ENCODE results near the gene ACIN1.

ACIN1 gene

DNA sequence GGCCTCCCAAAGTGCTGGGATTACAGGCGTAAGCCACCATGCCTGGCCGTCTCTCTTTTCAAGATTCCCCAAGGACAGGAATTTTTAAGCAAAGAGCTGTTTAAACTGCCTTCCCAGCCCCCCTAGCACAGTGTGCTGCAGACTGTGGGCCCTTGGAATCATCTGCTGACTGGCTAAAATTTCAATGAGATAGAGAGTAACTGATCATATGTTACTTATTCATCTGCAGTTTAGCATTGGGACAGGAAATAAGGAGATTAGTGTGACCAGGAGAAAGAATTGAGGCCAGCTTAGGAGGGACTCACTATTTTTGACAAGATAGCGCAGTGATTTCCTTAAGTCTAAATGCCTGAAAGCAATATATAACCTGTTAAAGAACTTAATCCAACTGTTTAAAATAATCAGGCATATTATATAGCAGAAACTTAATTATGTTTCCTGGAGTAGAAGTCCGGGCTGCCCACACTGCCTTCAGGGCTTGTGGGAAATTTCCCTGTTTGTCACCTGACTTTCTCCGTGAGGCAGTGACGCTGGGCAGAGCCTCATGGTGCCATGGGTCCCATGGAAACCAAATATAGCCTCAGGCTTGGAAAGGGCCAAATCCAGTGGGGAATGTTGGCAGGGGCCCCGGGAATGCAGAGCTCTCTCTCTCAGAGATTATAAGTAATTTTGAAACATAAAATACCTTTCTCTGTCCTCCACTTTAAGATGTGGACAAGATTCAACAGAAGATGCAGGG is 46.9 kb upstream of the ACIN1 start:
- H3K79me2 ChIP-seq (ENCODE audit: insufficient read depth, low read depth) = no peaks in the 10 kb centered on the region
- H3K4me1 ChIP-seq (ENCODE audit: low read depth, poor library complexity, severe bottlenecking) = no peaks in the 10 kb centered on the region
- no peak overlapping the region for H3K4me2 ChIP-seq
- H3K9ac ChIP-seq = no peak overlapping the region
- TF ChIP-seq, protein P1, sequence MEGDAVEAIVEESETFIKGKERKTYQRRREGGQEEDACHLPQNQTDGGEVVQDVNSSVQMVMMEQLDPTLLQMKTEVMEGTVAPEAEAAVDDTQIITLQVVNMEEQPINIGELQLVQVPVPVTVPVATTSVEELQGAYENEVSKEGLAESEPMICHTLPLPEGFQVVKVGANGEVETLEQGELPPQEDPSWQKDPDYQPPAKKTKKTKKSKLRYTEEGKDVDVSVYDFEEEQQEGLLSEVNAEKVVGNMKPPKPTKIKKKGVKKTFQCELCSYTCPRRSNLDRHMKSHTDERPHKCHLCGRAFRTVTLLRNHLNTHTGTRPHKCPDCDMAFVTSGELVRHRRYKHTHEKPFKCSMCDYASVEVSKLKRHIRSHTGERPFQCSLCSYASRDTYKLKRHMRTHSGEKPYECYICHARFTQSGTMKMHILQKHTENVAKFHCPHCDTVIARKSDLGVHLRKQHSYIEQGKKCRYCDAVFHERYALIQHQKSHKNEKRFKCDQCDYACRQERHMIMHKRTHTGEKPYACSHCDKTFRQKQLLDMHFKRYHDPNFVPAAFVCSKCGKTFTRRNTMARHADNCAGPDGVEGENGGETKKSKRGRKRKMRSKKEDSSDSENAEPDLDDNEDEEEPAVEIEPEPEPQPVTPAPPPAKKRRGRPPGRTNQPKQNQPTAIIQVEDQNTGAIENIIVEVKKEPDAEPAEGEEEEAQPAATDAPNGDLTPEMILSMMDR (conservative IDR thresholded peaks at IDR 0.05; ENCODE audit: low read depth, low read length) = no peak
- H3K27ac ChIP-seq = no peak overlapping the region
- H2AFZ ChIP-seq (ENCODE audit: low read depth) = no peak overlapping the region
- H3K27me3 ChIP-seq (ENCODE audit: insufficient read depth, low read depth) = no peaks in the 10 kb centered on the region
- H3K36me3 ChIP-seq (ENCODE audit: insufficient read depth) = no peaks in the 10 kb centered on the region
- no peaks in the 10 kb centered on the region for H4K20me1 ChIP-seq (ENCODE audit: insufficient read depth)
- H3K4me3 ChIP-seq (IDR thresholded peaks at IDR 0.05; ENCODE audit: insufficient read depth, low read depth, low read length) = no peak overlapping the region

DNA sequence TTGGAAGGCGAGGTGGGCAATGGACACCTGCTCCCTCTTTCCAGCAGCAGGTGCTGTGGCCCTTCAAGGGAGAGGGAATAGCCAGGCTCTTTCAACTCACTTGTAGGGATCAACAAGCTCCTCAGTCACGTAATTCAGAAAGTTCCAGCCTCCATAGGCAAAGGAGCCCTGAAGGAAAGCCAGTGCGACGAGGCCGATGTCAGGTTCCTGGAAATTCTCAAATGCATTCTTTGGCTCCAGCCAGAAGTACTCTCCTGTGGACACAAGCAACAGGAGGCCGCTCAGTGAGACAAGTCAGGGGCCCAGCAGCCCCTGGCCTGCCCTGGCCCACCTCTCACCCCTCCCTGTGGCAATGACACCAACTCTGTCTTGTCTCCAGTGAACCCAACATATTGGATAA is 45.4 kb upstream of the ACIN1 start:
- H4K20me1 ChIP-seq (ENCODE audit: insufficient read depth) = no peaks in the 10 kb centered on the region
- no peak overlapping the region for H3K4me3 ChIP-seq (IDR thresholded peaks at IDR 0.05; ENCODE audit: insufficient read depth, low read depth, low read length)
- no peaks in the 10 kb centered on the region for H3K4me1 ChIP-seq (ENCODE audit: low read depth, poor library complexity, severe bottlenecking)
- no peaks in the 10 kb centered on the region for H3K79me2 ChIP-seq (ENCODE audit: insufficient read depth, low read depth)
- TF ChIP-seq, protein P1 (conservative IDR thresholded peaks at IDR 0.05; ENCODE audit: low read depth, low read length) = no peak
- no peaks in the 10 kb centered on the region for H3K27me3 ChIP-seq (ENCODE audit: insufficient read depth, low read depth)
- H3K27ac ChIP-seq = no peak overlapping the region
- H2AFZ ChIP-seq (ENCODE audit: low read depth) = no peak overlapping the region
- H3K4me2 ChIP-seq = no peak overlapping the region
- H3K36me3 ChIP-seq (ENCODE audit: insufficient read depth) = no peaks in the 10 kb centered on the region
- no peak overlapping the region for H3K9ac ChIP-seq

DNA sequence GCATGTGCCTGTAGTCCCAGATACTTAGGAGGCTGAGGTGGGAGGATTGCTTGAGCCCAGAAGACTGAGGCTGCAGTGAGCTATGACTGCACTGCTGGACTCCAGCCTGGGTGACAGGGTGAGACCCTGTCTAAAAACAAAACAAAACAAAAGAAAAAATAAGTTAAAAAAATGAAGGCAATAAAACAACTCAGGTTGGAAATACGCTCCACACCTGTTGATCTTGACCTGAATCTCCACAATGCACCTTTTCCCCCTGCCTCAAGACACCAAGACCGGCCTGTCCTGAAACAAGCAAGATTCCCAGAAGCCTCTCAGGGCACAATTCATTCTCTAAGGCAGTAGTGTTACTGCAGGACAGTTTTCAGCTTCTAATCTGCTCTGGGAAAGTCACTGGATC is 44.9 kb upstream of the ACIN1 start:
- no peak overlapping the region for H3K9ac ChIP-seq
- no peaks in the 10 kb centered on the region for H3K79me2 ChIP-seq (ENCODE audit: insufficient read depth, low read depth)
- H3K27ac ChIP-seq = no peak overlapping the region
- H3K4me1 ChIP-seq (ENCODE audit: low read depth, poor library complexity, severe bottlenecking) = no peaks in the 10 kb centered on the region
- no peak overlapping the region for H3K4me3 ChIP-seq (IDR thresholded peaks at IDR 0.05; ENCODE audit: insufficient read depth, low read depth, low read length)
- H3K4me2 ChIP-seq = no peak overlapping the region
- H4K20me1 ChIP-seq (ENCODE audit: insufficient read depth) = no peaks in the 10 kb centered on the region
- no peaks in the 10 kb centered on the region for H3K36me3 ChIP-seq (ENCODE audit: insufficient read depth)
- H2AFZ ChIP-seq (ENCODE audit: low read depth) = no peak overlapping the region
- TF ChIP-seq, protein P1 (conservative IDR thresholded peaks at IDR 0.05; ENCODE audit: low read depth, low read length) = no peak
- no peaks in the 10 kb centered on the region for H3K27me3 ChIP-seq (ENCODE audit: insufficient read depth, low read depth)

DNA sequence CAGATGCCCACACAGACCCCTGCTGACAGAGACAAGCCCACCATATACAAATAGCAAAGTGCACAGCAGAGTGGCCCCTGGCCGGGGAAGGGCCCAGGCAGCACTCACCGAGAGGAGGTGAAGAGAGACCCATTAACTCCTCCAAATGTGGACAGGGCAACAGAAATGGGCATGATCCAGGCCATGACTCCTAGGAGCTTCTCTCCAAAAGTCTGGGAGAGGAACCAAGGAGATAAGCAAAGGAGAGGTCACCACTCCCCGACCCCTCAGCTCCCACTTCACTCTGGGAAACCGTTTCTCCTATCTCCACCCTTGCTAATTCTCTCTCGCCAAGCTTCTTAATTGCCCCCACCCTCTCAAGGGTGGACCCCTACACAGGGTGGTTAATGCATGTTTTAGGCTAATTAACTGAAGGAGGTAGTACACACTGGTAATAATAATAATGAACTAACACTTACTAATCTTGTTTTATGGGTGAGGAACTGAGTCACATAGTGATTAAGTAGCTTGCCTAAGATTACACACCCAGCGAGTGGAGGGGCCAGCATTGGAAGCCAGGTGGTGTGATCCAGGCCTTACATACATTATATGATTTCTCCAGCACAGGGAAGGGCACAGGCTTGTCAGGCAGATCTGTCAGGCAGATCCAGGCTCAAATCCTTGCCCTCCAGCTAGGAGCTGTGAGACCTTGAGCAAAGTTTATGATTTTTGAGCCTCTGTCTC is 43.0 kb upstream of the ACIN1 start:
- no peaks in the 10 kb centered on the region for H4K20me1 ChIP-seq (ENCODE audit: insufficient read depth)
- no peak overlapping the region for H3K9ac ChIP-seq
- no peak overlapping the region for H3K27ac ChIP-seq
- H3K4me3 ChIP-seq (IDR thresholded peaks at IDR 0.05; ENCODE audit: insufficient read depth, low read depth, low read length) = no peak overlapping the region
- H3K27me3 ChIP-seq (ENCODE audit: insufficient read depth, low read depth) = no peaks in the 10 kb centered on the region
- H3K36me3 ChIP-seq (ENCODE audit: insufficient read depth) = no peaks in the 10 kb centered on the region
- TF ChIP-seq, protein P1 (conservative IDR thresholded peaks at IDR 0.05; ENCODE audit: low read depth, low read length) = no peak
- no peaks in the 10 kb centered on the region for H3K79me2 ChIP-seq (ENCODE audit: insufficient read depth, low read depth)
- no peaks in the 10 kb centered on the region for H3K4me1 ChIP-seq (ENCODE audit: low read depth, poor library complexity, severe bottlenecking)
- H2AFZ ChIP-seq (ENCODE audit: low read depth) = no peak overlapping the region
- no peak overlapping the region for H3K4me2 ChIP-seq
